Lower lobe of right lung (tissue), 2 donors: ENCODE data around the gene MICB. TPM values are rescaled to one million over a fixed set of nuclear protein-coding genes. Genes with fewer than 3 reads are reported as not detected.

Experiments
- ATAC-seq, 2 donors: fragments of 200-7000 bp; cut with Tn5 transposase; one replicate each; pipeline ENCODE4 v1.9.1; 2020 to 2022; ENCODE audit warnings: mild to moderate bottlenecking in 2 of 2, moderate library complexity in 2 of 2
- DNase-seq: peaks from one replicate; pipeline ENCODE4 v3.0.0-alpha.2; 2020
- H3K27ac ChIP-seq: fragments of 200-600 bp; one replicate; pipeline ENCODE4 v1.8.0; 2022
- H3K27me3 ChIP-seq: fragments of 200-600 bp; one replicate; pipeline ENCODE4 v1.8.0; 2022; ENCODE audit warnings: low read depth
- H3K36me3 ChIP-seq: fragments of 200-600 bp; one replicate; pipeline ENCODE4 v1.8.0; 2022; ENCODE audit warnings: mild to moderate bottlenecking
- H3K4me1 ChIP-seq: fragments of 200-600 bp; one replicate; pipeline ENCODE4 v1.8.0; 2022
- H3K4me3 ChIP-seq: fragments of 200-600 bp; one replicate; pipeline ENCODE4 v1.8.0; 2022; ENCODE audit warnings: mild to moderate bottlenecking
- H3K9me3 ChIP-seq: fragments of 200-600 bp; one replicate; pipeline ENCODE4 v1.8.0; 2022
- CTCF ChIP-seq: fragments of 200-600 bp; IDR thresholded peaks from one replicate; pipeline ENCODE4 v1.8.0; 2022; ENCODE audit warnings: antibody characterized with exemption, mild to moderate bottlenecking
- intact Hi-C: fragments of 100-400 bp; cut with DNase I; formaldehyde crosslinking; loops from one replicate; pipeline ENCODE4 v1.11.0; 2022
- total RNA-seq: library from RNA; stranded (reverse); fragmentation: NEBNext Ultra II Directional; extraction: Animal tissue kit (Norgen Biotek cat#: 25700); gene quantifications from one replicate; pipeline ENCODE4 v1.2.1, GENCODE V29; 2021
- donor health status: DM: no; HTN: yes; CAD: no; lungs with severe emphysema.

Gene MICB
- total RNA-seq, 1 donor from 2014 or later = 13.8 TPM

- no peak overlapping the region for H3K27ac ChIP-seq
- ATAC-seq = no peak
- H3K4me1 ChIP-seq = peaks cover 12% of the 10 kb centered on the region
- H3K9me3 ChIP-seq = no peaks in the 10 kb centered on the region
- H3K4me3 ChIP-seq = no peak overlapping the region
- TF ChIP-seq CTCF = no peak
- no peaks in the 10 kb centered on the region for H3K27me3 ChIP-seq
- H3K36me3 ChIP-seq = no peaks in the 10 kb centered on the region
- DNase-seq = no peak
- intact Hi-C loops = no loop called here
Observed at GRCh38 chr6:31476515-31477139, 21.3 kb upstream of the MICB start.

GRCh38 chr6:31477521-31477920, 20.4 kb upstream of the MICB start:
- Histone ChIP-seq H3K27me3 (no peaks in the 10 kb centered on the region), H3K36me3 (no peaks in the 10 kb centered on the region), H3K4me1 (peaks cover 12% of the 10 kb centered on the region), H3K27ac (no peak overlapping the region), H3K9me3 (no peaks in the 10 kb centered on the region), H3K4me3 (no peak overlapping the region)
- no peak for DNase-seq
- intact Hi-C loops = no loop called here
- no peak for ATAC-seq
- TF ChIP-seq CTCF = no peak

GRCh38 chr6:31478186-31478950, 19.6 kb upstream of the MICB start:
- no peak for ATAC-seq
- intact Hi-C loops = no loop called here

GRCh38 chr6:31479151-31479932, 18.6 kb upstream of the MICB start:
- Histone ChIP-seq H3K27ac (no peak overlapping the region), H3K4me1 (peaks cover 6% of the 10 kb centered on the region), H3K4me3 (no peak overlapping the region), H3K9me3 (no peaks in the 10 kb centered on the region), H3K36me3 (no peaks in the 10 kb centered on the region), H3K27me3 (no peaks in the 10 kb centered on the region)
- ATAC-seq (no peak), DNase-seq (no peak)
- no peak for TF ChIP-seq CTCF
- intact Hi-C loops = no loop called here

More at GRCh38 chr6:31478186-31478950, 19.6 kb upstream of the MICB start:
- no peaks in the 10 kb centered on the region for H3K36me3 ChIP-seq
- no peaks in the 10 kb centered on the region for H3K27me3 ChIP-seq
- DNase-seq = no peak
- H3K4me3 ChIP-seq = no peak overlapping the region
- no peaks in the 10 kb centered on the region for H3K9me3 ChIP-seq
- peaks cover 12% of the 10 kb centered on the region for H3K4me1 ChIP-seq
- TF ChIP-seq CTCF = no peak
- no peak overlapping the region for H3K27ac ChIP-seq

- Histone ChIP-seq H3K27me3 (no peaks in the 10 kb centered on the region), H3K27ac (no peak overlapping the region), H3K9me3 (no peaks in the 10 kb centered on the region), H3K4me3 (no peak overlapping the region), H3K36me3 (no peaks in the 10 kb centered on the region), H3K4me1 (no peaks in the 10 kb centered on the region)
- intact Hi-C loops = no loop called here
- TF ChIP-seq CTCF = no peak
- ATAC-seq = no peak
- DNase-seq = no peak
Observed at GRCh38 chr6:31479933-31480535, 17.9 kb upstream of the MICB start.
